ENCODE data around the gene IFI35. TPM values are rescaled to one million over a fixed set of nuclear protein-coding genes. Genes with fewer than 3 reads are reported as not detected.

The IFI35 gene
- total and polyA plus RNA-seq, 9 of the 15 experiments (the other 6 are each of a cell fraction or from before 2014, with no cell fraction given), result 4.4 to 13.1 (median 10.2) TPM

- TF ChIP-seq SNAPC5 (CRISPR knock-in tag; IDR thresholded peaks at IDR 0.05) (no peak), MAZ (CRISPR knock-in tag; conservative IDR thresholded peaks at IDR 0.05 in 1 of 2, IDR thresholded peaks at IDR 0.05 in 1 of 2) (peak; percentile 39 to 45; a peak in 2 of 4 replicates), XRCC4 (IDR thresholded peaks at IDR 0.05; ENCODE audit: extremely low read depth, insufficient read depth, insufficient read length) (no peak), MAFF (IDR thresholded peaks at IDR 0.05; ENCODE audit: low read length) (no peak), HDAC2 (IDR thresholded peaks at IDR 0.05) (no peak), ZBTB8A (IDR thresholded peaks at IDR 0.05; ENCODE audit: partially characterized antibody) (no peak), RB1 (IDR thresholded peaks at IDR 0.05; ENCODE audit: low read depth) (no peak), TSHZ1 (CRISPR knock-in tag; IDR thresholded peaks at IDR 0.05) (no peak), LARP7 (IDR thresholded peaks at IDR 0.05) (no peak), ATF3 (IDR thresholded peaks at IDR 0.05) (no peak), ATF3 (CRISPR knock-in tag; conservative IDR thresholded peaks at IDR 0.05) (no peak), ZNF644 (tag; IDR thresholded peaks at IDR 0.05; ENCODE audit: low read depth) (no peak), ZBTB11 (CRISPR knock-in tag; IDR thresholded peaks at IDR 0.05) (no peak), ZNF717 (CRISPR knock-in tag; IDR thresholded peaks at IDR 0.05) (no peak), CC2D1A (IDR thresholded peaks at IDR 0.05) (no peak), ETV5 (CRISPR knock-in tag; IDR thresholded peaks at IDR 0.05; ENCODE audit: low read depth) (no peak), ZHX1 (conservative IDR thresholded peaks at IDR 0.05; ENCODE audit: low read length) (peak; percentile 81; the same call in 1 of the 2 replicates), GATA2 (CRISPR knock-in tag; IDR thresholded peaks at IDR 0.05) (no peak)
These were observed 26.3 kb upstream of the IFI35 start, which contains the start of gene RUNDC1 (continued) for GRCh38 chr17:42980274-42980765.
